Astrocyte (in vitro differentiated cells and primary cell): ENCODE results near the gene MELK.

Experiments used
- CTCF ChIP-seq: IDR thresholded peaks from 2 replicates; pipeline ENCODE4 v1.5.1; 2011; ENCODE audit warnings: low read depth, mild to moderate bottlenecking, inconsistent platforms, low read length, moderate library complexity; ENCODE audit not compliant: insufficient read depth
- EZH2 ChIP-seq: IDR thresholded peaks from 2 replicates; pipeline ENCODE4 v1.6.1; 2012; ENCODE audit warnings: mild to moderate bottlenecking, low read length, inconsistent platforms; ENCODE audit not compliant: insufficient read depth

GRCh38 chr9:36559036-36559695, 13.5 kb upstream of the MELK start:
- TF ChIP-seq CTCF (no peak), EZH2 (no peak)
